Measurements from ENCODE around the gene ST6GALNAC4.

The ST6GALNAC4 gene

DNA sequence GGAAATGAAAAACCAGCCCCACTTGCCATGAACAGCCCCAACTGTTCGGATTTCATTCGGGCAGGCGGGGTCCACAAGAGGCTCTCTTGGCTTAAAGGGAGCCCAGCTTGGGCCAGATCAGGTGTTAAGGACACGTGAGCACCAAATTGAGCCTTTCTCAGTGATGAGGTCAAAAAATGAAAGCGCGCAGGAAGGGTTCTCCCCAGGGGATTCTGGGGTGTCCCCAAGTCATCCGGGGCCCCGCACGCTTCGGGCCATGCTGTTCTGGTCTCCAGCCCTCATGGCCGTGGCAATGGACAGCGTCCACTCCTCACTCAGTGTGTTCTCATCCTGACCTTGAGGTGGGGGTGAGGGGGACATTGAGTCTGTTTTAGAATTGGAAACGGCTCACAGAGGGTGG, 50.3 kb downstream of the ST6GALNAC4 start:
- no peak for DNase-seq
- in situ Hi-C loops (cut with MboI; ENCODE audit: low pct_unique_long_range_greater_than_20kb, low sequenced_read_pairs): no loop called here

GRCh38 chr9:127865645-127866464, 51.0 kb downstream of the ST6GALNAC4 start:
- in situ Hi-C loops (cut with MboI; ENCODE audit: low pct_unique_long_range_greater_than_20kb, low sequenced_read_pairs): no loop called here
- DNase-seq: peak; percentile 40

DNA sequence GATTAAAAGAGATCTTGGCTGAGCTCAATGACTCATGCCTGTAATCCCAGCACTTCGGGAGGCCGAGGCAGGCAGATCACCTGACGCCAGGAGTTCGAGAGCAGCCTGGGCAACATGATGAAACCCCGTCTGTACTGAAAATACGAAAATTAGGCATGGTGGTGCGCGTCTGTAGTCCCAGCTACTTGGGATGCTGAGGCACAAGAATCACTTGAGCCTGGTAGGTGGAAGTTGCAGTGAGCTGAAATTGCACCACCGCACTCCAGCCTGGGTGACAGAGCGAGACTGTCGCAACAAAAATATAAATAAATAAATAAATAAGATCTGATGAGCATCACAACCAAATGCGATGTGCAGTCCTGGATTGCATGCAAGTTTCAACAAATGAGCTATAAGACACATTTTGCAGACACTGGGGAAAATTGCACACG, 53.6 kb downstream of the ST6GALNAC4 start:
- DNase-seq: no peak
- in situ Hi-C loops (cut with MboI; ENCODE audit: low pct_unique_long_range_greater_than_20kb, low sequenced_read_pairs): no loop called here

DNA sequence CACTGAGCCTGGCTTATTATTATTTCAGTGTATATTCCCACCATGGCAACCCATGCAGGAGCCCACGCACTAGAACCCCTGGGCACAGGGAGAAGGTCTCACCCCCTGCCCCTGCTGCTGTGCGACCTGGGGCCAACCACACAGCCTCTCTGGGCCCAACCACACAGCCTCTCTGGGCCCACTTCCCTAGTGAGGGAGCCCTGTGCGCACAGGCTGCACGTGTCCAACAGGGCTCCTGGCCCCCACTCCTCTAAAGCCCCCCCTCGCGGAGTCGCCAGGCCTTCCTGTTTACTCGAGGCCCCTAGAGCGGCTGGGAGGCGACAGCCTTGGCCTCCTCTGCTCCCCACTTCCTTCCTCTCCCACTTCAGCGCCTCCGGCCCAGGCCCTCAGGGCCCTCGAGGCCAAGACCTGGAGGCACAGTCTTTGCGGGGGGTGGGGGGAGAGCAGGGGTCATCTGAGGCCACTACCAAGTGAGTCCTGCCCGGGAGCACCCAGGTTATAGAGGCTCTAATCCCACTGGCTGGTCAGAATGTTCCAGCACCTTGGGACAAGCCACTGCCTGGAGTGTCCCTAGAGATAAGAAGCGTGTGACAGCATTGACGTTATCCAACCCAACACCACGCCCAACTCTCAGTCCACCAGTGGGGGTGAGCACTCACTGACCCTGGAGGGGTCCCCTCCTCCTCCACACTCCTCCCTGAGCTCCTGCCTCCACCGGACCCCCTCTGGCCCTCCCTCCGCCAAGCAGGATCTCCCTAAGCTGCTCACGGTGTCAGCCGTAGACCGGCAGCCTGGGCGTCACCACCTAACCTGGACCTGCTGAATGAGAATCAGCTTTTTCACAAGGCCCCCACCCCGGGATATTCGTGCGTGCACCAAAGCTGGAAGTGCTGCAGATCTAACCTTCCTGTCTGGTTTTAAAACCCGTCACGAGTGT, 54.5 kb downstream of the ST6GALNAC4 start:
- in situ Hi-C loops (cut with MboI; ENCODE audit: low pct_unique_long_range_greater_than_20kb, low sequenced_read_pairs): no loop called here
- peak; percentile 98 for DNase-seq

- no peak for DNase-seq
- in situ Hi-C loops (cut with MboI; ENCODE audit: low pct_unique_long_range_greater_than_20kb, low sequenced_read_pairs): no loop called here
These were observed 56.1 kb downstream of the ST6GALNAC4 start for GRCh38 chr9:127860779-127861178.

- DNase-seq: no peak
- in situ Hi-C loops (cut with MboI; ENCODE audit: low pct_unique_long_range_greater_than_20kb, low sequenced_read_pairs): no loop called here
These were observed 56.6 kb downstream of the ST6GALNAC4 start for GRCh38 chr9:127860260-127860659.

GRCh38 chr9:127858041-127858512, 58.8 kb downstream of the ST6GALNAC4 start:
- in situ Hi-C loops (cut with MboI; ENCODE audit: low pct_unique_long_range_greater_than_20kb, low sequenced_read_pairs): no loop called here
- DNase-seq: peak; percentile 78

All from KBM-7 (cell line).